ENCODE measurements around the gene ASTN2.

DNA sequence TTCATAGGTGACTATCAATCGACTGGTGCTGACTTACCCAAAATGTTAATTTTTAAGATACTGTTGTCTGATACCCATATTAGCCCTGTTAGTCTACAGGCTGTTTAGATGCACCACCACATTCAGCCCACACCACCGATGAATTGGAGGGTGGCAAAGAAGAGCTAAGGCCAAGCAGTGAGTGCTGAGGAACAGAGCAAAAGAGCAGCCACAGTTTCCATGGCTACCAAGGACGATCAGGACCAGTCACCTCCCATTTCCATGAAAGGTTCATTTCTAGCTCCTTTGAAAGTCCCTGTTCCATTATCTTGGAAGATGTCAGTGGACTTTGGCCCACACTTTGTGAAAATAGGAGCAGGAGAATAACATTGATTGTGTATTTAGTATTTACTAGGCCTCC is 364.9 kb downstream of the ASTN2 start:
- no peak for TF ChIP-seq POLR2A (IDR thresholded peaks at IDR 0.05)
- TF ChIP-seq CTCF (IDR thresholded peaks at IDR 0.05) = no peak

Data from lower leg skin (tissue), 3 donors.